Stimulated activated CD4-positive, alpha-beta T cell treated with anti-CD3 and anti-CD28 coated beads, Interleukin-4, amount 100 ng/mL, for 48 hours (primary cell): ENCODE measurements around the gene MIF.
"Not testable (repeated sequence)": the region's sequence is repeated elsewhere in the genome, so short reads cannot be mapped to it uniquely, and the experiment has no call there.

Source experiments
- DNase-seq, 2 donors: peaks; one replicate each; pipeline ENCODE4 v3.0.0-alpha.2; 2020; ENCODE audit warnings: low read depth in 2 of 2

Gene MIF

DNA sequence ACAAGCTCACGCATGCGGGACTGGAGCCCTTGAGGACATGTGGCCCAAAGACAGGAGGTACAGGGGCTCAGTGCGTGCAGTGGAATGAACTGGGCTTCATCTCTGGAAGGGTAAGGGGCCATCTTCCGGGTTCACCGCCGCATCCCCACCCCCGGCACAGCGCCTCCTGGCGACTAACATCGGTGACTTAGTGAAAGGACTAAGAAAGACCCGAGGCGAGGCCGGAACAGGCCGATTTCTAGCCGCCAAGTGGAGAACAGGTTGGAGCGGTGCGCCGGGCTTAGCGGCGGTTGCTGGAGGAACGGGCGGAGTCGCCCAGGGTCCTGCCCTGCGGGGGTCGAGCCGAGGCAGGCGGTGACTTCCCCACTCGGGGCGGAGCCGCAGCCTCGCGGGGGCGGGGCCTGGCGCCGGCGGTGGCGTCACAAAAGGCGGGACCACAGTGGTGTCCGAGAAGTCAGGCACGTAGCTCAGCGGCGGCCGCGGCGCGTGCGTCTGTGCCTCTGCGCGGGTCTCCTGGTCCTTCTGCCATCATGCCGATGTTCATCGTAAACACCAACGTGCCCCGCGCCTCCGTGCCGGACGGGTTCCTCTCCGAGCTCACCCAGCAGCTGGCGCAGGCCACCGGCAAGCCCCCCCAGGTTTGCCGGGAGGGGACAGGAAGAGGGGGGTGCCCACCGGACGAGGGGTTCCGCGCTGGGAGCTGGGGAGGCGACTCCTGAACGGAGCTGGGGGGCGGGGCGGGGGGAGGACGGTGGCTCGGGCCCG, at the start of gene MIF:
Gene MIF (plus strand): TSS at position 439 of the 765 bp plus-strand sequence. CDS start 92 bp downstream, at position 531.
- peak; percentile 95 to 97 for DNase-seq

DNA sequence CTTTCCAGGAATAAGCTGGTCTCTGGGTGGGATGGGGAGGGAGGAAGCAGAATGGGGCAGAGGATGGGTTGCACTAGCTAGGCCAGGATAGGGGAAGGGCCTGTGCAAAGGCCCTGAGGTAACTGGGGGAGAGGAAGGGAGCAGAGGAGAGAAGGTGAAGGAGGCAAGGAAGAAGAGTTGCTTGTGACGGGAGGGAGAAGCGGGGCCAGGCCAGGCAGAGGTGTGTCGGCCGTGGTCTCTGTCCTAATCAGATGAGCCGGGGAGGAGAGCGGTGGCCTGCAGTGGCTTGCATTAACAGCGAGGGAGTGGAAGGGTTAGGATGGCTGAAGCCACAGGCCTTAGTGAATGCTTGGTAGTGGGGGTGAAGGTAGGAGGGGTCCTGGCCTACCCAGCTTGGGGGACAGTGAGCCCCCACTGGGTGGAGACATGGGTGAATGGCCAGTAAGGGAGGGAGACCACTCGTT, 49.4 kb upstream of the MIF start:
- no peak for DNase-seq

DNA sequence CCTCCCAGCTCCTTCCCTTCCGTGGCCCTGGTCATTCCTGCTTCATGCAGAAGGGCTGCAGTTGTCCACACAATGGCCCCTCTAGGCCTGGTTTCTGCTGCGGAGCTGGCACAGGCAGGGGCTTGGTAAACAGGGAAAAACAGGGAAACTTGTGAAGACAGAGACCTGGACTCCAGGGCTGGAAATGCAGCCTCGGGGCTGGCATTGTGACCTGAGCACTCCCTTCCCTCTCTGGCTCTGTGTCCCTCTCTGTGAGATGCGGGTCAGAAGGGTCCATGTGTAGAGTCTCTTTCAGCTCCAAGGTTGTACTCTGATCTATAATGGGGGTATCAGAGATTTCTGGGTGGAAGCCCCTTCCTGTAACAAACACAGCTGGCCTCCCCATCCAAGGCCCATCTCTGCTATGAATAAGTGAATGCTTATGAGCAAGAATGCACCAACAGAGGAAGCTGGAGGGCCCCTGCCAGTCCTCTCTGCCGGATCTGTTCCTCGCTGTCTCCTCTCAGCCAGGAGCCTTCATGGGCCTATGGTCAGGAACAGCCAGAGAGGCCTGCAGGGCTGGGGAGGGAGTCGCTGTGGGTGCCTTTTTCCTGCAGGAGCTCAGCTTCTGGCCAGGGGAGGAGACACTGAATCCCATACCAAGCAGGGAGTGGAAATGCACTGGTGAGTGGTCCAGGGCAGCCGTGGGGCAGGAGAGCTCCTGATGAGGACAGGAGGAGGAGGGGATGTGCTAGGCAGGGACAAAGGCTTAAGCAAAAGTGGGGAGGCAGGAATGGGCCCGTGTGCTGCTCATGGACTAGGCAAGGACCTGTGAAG, 48.7 kb upstream of the MIF start:
- DNase-seq = no peak

DNA sequence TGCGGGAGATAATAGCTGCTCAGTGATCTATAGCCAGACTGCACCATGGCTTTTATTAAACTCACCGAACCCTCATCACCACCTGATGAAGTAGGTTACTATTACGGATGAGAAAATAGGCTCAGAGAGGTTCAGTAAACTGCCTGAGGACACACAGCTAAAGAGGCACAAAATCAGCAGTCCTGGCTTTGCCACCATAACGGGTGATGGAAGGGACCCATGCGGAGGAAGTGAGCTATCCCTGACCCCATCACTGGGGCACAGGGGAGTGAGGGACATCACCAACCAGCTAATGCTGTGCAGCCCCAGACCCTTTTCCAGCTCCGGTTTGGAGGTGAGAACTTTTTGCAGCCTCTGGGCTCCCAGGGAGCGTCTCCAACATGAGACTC, 48.1 kb upstream of the MIF start:
- DNase-seq = no peak

DNA sequence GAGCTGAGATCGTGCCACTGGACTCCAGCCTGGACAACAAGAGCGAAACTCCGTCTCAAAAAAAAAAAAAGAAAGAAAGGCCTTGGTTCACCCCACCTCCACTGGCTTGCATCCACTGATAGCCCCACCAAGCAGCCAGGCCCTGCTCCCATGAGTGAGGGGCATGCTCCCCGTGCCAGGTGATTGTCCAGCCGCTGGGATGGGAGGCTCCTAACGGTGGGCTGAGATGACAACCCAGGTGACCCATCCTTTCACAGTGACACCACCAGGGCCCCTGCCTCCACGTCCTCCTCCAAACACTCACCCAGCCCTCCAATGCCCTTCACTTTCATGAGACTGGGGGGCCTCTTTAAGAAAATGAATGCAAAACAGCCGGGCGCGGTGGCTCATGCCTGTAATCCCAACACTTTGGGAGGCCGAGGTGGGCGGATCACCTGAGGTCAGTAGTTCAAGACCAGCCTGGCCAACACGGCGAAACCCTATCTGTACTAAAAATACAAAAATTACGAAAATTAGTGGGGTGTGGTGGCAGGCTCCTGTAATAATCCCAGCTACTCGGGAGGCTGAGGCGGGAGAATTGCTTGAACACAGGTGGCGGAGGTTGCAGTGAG, 46.8 kb upstream of the MIF start:
- no peak for DNase-seq

DNA sequence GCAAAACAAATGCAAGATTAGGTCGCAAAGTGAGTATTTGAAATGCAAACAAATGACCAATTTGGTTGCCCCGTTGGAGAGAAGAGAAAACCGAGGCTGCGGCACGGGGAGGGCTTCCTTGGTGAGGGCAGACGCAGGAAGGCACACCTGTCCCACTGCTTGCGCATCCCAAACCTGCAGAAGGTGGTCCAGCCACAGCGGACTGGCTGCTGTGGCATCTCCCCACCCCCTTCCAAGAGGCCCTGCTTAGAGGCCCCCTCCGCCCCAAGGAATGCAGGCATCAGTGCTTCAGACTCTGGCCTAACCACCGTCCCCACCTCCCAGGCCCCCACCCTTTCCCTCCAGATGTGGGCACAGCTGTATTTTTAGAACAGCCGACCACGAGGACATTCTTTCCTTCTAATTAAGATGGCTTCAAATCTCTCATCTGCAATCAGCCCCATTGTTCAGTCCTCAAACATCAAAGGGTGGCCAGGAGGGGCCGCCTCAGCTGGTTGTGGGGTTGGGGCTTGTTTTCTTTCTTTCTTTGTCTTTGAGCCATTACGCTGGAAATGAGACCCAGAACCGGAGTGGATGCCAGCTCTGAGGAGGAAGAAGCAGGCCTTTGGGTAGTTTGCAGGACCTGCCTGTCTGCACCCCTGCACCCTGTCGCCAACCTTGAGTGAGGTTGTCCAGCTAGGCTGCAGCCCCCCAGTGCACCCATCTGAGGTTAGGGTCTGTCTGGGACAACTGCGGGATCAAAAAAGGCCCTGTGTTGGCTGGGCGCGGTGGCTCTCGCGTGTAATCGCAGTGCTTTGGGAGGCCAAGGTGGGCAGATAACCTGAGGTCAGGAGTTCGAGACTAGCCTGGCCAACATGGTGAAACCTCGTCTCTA, 46.0 kb upstream of the MIF start:
- DNase-seq = no peak

DNA sequence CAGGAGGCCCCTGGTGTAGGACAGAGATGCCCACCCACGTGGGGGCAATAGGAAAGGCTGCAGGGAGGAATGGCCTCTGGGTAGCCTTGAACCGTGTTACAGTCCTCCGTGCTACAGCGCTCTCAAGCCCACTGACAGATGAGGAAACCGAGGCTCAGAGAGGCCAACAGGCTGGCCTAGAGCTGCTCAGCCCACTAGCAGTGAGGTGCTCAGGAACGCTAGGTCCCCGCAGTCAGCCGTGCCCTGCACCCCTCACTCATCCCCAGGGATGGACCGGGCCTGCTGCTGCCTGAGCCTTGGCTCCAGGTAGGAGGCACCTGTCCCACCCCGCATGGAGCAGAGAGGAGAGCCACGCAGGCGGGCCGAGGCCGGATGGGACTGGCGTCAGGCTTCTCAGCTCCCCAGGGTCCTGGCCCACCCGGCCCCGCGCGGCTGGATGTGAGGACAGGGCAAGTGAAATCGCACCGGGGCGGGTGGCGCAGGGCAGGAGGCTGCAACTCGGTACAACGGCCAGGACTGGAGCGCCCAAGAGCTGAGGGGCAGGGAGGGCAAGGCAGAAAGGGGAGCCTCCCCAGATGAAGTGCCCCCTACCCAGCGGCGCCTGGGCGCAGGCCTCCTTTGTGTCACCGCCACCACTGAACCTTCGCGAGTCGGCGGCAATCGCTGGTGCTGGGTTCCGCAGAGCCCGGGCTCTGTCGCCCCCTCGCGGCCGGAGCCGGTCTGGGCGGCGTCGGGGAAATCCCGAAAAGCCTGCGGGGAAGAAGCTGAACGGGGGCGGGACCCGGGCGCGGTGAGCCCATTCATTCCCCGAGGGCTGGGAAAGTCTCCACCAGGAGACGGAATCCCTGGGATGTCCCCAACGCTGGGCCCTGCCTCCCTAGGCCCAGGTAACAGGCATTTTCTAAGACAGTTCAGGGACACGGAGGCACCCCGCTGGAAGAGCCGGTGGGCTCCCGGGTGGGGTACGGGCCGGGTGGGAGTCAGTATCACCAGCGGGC, 44.9 kb upstream of the MIF start:
- DNase-seq = peak; percentile 81 to 89

DNA sequence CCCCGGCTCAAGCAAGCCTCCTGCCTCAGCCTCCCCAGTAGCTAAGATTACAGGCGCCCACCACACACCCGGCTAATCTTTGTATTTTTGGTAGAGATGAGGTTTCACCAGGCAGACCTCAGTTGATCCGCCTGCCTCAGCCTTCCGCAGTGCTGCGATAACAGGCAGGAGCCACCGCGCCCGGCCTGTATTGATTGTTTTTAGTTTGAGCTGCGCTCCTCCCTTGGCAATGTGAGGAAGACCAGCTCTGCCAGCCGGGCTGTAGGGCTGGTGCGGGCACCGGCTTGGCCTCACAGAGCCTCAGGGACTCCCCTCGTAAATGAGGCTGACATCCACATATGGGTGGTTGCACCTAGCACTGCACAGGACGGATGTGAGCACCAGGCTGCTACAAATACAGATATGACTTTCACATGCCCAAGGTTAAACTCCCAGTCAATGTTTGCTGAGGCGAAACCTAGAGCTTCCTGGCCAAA, 44.0 kb upstream of the MIF start:
- no peak for DNase-seq

DNA sequence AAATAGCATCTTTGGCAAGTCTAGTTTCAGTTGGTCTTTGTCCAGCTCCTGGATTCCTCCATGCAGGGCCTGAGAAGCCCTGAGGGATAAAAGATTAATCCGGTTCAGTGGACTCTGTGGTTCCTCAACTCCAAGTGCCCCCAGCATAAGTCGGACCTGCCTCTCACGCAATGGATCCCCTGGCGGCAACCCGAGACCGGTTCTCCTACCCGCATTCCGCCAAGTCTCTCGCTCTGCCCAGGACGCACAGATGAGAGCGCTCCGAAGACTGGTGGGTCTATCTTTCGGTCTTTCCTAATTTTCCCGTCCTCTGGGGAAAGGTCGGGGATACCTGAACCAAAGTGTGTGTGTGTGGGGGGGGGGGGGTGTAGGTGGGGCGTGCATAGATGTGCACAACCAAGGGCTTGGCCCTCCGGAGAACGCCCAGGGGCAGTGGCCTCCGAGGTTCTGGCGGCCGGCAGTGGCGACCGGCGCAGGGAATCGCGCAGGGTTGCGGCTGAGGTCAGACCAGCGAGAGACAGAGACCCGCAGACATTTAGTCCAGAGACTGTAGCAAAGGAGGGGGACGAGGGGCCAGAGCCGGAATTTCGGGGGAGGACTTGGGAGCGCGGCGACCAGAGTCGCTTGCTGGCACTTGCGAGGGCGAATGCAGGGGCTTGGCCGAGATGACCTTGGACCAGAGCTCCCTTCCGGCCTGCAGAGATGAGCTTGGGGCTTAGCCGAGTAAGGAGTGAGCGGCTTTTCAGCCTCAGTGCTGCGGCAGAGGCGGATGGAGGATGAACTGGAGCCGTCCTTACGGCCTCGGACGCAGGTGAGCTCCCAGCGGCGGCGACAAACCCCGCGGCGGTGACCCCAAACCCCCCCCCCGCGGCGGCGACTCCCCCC, 37.2 kb upstream of the MIF start:
- DNase-seq = no peak

DNA sequence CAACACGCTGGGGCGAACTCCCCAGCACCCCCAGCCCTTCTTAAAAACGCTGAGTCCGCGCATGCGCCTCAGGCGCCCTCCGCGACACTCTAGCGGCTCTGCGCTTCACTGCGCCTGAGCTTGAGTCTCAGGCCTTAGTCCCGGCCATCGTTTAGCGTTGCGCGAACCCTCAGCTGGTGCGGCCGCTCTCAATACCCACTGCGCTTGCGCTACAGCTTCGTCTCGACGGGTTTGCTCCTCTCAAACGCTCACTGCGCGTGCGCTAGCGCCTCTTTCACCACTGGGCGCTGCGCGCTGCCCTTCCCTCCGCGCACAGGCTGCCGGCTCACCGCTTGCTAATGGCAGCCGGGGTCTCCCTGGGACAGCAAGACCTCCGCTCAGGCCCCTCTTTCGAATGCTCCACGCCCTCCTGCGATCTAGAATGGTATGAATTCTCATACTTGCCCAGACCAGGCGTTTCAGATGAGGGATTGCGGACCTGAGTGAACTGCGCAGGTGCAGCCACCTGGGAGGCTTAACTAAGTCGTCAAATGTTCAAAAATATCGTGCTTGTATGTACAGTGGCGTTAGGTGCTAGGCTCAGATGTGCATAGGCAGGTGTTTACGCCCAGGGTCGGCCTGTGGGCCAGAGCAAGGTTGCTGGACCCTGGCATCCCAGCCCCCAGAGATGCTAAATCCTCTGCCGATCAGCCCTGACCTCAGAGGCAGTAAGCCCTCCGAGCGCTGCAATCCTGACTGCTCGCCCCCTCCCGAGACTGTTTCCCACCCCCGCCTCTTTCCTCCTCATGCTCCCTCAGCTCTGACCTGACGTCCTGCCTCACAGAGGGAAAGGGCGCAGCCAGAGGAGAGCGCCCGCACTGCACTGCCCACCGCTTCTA, 36.3 kb upstream of the MIF start, which contains the start of gene SLC2A11:
Gene SLC2A11 (plus strand): TSS at position 270 of the 878 bp plus-strand sequence. CDS start 125 bp downstream, at position 395.
- DNase-seq = peak; percentile 91 to 93

DNA sequence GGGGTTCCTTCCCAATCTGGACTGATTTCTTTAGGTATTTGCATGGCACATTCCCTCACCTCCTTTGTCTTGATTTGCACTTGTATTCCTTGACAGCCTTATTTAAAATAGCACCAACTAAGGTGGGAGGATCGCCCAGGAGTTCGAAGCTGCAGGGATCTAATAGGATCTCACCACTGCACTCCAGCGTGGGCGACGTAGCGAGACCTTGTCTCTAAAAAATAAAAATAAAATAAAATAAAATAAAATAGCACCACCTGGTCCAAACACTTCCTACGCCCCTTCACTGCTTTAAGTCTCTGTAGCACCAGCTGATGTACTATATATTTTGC, 35.7 kb upstream of the MIF start:
- DNase-seq = no peak

DNA sequence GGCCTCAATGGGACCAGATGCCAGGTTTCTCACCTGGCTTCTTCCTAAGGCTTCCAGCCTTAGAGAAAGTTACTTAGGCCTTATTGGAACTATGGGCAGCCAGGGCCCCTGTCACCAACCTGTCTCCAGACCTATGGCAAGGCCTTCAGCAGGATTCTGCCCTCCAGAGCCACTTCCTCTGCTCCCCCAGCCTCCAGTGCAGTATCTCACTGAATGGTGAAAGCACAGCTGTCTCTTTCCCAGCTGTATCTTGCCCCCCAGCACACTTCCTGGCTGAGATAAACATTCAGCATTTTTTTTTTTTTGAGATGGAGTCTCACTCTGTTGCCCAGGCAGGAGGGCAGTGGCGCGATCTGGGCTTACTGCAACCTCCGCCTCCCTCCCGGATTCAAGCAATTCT, 35.0 kb upstream of the MIF start:
- no peak for DNase-seq

DNA sequence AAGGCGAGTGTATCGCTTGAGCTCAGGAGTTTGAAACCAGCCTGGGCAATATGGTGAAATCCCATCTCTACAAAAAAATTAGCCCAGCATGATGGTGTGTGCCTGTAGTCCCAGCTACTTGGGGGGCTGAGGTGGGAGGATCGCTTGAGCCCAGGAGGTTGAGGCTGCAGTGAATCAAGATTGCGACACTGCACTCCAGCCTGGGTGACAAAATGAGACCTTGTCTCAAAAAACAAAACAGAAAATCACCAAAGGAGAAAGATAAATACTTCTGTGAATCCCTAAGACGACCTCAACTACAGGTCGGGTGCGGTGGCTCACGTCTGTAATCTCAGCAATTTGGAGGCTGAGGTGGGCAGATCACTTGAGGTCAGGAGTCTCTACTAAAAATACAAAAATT, 34.0 kb upstream of the MIF start:
- DNase-seq = not testable (repeated sequence)

DNA sequence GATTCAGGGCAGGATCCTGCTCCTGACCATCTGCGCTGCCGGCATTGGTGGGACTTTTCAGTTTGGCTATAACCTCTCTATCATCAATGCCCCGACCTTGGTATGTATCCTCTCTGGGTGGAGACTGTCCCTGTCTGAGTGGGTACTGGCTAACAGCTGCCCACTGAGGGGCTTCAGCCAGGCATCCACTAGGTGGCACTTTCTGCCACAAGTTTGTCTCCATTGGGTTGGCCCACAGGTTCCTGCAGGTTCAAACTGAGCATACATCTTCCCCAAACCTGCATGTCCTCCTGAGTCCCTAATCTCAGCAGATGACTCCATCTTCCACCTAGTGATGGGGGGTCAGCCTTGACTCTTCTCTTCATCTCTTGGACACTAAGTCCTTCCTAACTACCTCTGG, 32.1 kb upstream of the MIF start:
- peak in 1 of 2 donors; percentile 28 for DNase-seq

DNA sequence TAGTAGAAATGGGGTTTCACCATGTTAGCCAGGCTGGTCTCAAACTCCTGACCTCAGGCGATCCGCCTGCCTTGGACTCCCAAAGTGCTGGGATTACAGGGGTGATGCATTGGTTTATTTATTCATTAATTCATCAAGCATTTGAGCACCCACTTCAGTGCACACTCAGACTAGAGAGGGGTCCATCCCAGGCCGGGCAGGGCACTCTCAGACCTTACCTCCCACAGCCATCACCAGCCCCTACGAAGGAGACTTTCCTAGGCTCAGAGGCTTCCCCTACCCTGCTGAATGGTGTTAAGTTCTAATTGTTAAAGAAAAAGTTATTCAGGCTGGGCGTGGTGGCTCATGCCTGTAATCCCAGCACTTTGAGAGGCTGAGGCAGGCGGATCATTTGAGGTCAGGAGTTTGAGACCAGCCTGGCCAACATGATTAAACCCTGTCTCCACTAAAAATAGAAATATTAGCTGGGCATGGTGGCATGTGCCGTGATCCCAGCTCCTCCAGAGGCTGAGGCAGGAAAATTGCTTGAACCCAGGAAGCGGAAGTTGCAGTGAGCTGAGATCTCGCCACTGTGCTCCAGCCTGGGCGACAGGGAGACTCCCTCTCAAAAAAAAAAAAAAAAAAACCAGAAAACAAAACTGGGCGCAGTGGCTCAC, 29.6 kb upstream of the MIF start:
- not testable (repeated sequence) for DNase-seq

DNA sequence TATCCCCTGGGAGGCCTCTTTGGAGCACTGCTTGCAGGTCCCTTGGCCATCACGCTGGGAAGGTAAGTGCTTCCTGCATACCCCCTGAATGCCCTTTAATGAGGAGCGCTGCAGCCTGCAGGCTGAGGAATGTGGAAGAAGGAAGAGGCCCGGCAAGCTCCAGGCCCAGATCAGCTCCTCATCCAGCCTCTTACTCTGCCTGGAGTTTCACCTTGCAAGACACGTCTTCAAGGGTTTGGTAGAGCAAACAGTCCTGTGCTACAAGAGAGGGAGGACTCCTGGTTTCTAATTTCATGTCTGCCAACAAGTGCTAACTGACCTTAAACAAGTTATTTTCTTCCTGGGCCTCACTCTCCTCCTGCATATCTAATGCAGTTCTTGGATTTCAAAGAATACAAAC, 25.6 kb upstream of the MIF start:
- no peak for DNase-seq

DNA sequence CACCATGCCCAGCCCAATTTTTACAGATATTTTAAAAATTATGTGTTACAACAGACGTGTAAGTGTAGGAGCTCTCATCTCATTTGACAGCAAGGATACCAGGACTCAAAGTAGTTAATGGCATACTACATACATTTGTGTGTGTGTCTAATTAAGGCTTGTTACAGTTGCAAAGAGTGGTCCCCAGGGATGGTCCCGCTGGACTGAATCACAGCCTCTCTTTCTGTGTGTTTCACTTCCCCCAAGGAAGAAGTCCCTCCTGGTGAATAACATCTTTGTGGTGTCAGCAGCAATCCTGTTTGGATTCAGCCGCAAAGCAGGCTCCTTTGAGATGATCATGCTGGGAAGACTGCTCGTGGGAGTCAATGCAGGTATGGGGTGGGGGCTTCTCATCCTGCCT, 19.3 kb upstream of the MIF start:
- no peak for DNase-seq

DNA sequence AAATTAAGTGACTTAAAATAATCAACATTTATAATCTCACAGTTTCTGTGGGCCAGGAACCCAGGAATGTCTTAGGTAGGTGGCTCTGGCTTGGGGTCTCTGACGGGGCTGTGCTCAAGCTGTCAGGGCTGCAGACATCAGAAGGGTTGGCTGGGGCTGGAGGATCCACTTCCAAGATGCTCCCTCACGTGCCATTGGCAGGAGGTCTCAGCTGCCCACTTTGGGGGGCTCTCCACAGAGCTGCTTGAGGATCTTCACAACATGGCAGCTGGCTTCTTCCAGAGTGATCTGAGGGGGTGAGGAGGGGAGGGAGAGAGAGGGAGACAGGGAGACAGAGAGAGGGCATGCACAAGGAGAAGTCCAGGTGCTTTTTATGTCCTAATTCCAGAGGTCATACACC, 18.4 kb upstream of the MIF start:
- no peak for DNase-seq
